ENCODE measurements around the gene ETV2.

The ETV2 gene

DNA sequence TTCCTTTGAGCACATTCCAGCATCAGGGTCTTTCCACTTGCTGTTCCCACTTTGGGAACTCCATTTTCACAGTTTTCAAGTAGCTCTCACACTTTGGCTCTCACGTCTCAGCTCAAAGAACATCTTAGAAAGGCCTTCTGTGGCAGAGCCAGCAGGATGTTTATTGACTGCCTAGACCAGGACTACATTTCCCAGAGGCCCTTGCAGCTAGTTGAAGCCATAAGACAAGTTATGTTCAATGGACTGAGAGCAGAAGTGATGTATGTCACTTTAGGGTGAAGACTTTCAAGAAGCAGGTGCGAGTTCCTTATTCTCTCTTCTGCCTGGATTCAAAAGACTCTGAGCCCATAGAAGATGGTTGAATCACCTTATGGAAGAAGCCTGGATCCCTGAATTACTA lies 33.3 kb upstream of the ETV2 start:
- Histone ChIP-seq H2AFZ (ENCODE audit: low read depth, low read length) (no peak overlapping the region), H3K4me2 (ENCODE audit: low read length) (no peak overlapping the region), H3K4me3 (ENCODE audit: low read length) (no peak overlapping the region), H3K9ac (ENCODE audit: low read length) (no peak overlapping the region), H3K79me2 (ENCODE audit: low read length) (peaks cover 5% of the 10 kb centered on the region; the same call in 1 of the 2 replicates), H4K20me1 (ENCODE audit: insufficient read depth, low read length) (no peaks in the 10 kb centered on the region), H3K27ac (ENCODE audit: low read length) (no peak overlapping the region), H3K27me3 (ENCODE audit: low read depth, low read length) (no peaks in the 10 kb centered on the region), H3K36me3 (replicated peaks; ENCODE audit: low read depth, low read length) (no peaks in the 10 kb centered on the region), H3K4me1 (ENCODE audit: low read length) (peaks cover 25% of the 10 kb centered on the region), H3K9me3 (ENCODE audit: insufficient read depth, low read length) (0 out of 2 replicates have a peak, but pooled peaks cover 4% of the 10 kb centered on the region)
- TF ChIP-seq EZH2phosphoT487 (IDR thresholded peaks at IDR 0.05; ENCODE audit: low read depth) (no peak), CTCF (IDR thresholded peaks at IDR 0.05; ENCODE audit: low read depth, low read length) (no peak)

DNA sequence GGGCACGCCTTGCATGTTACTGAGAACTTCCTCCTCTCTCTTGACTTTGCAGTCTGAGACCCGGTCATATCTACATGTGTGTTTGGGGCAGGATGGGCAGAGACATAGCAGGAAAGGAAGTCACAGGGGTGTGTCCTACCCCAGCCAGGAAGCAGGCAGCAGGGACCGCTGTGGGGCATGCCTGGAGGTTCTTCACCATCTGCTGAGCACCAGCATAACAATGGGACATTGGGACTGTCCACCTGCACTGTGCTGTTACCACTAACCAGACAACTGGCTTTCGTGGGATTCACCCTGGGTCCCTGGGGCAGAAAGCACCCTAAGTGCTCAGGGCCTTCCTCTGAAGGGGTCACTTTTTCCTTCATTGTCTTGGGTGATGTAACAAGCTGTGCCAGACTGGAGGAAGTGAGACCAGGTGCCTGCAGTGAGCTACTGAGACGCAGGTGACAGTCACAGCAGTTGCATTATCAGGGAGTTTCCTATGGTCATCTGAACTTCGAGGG lies 31.6 kb upstream of the ETV2 start:
- Histone ChIP-seq H3K4me2 (ENCODE audit: low read length) (peak overlapping the region; percentile 66), H3K4me1 (ENCODE audit: low read length) (peaks cover 29% of the 10 kb centered on the region), H3K79me2 (ENCODE audit: low read length) (peaks cover 10% of the 10 kb centered on the region; the same call in 1 of the 2 replicates), H3K4me3 (ENCODE audit: low read length) (peak overlapping the region; percentile 39), H2AFZ (ENCODE audit: low read depth, low read length) (peak overlapping the region; percentile 87), H3K27ac (ENCODE audit: low read length) (peak overlapping the region; percentile 75), H4K20me1 (ENCODE audit: insufficient read depth, low read length) (no peaks in the 10 kb centered on the region), H3K36me3 (replicated peaks; ENCODE audit: low read depth, low read length) (peaks cover 4% of the 10 kb centered on the region), H3K27me3 (ENCODE audit: low read depth, low read length) (no peaks in the 10 kb centered on the region), H3K9me3 (ENCODE audit: insufficient read depth, low read length) (0 out of 2 replicates have a peak, but pooled peaks cover 4% of the 10 kb centered on the region), H3K9ac (ENCODE audit: low read length) (peak overlapping the region; percentile 56; the same call in 1 of the 2 replicates)
- TF ChIP-seq EZH2phosphoT487 (IDR thresholded peaks at IDR 0.05; ENCODE audit: low read depth), result no peak
- no peak for TF ChIP-seq CTCF (IDR thresholded peaks at IDR 0.05; ENCODE audit: low read depth, low read length)

GRCh38 chr19:35612224-35612558 lies 29.4 kb upstream of the ETV2 start:
- Histone ChIP-seq H3K27ac (ENCODE audit: low read length) (no peak overlapping the region; the same call in 1 of the 2 replicates), H2AFZ (ENCODE audit: low read depth, low read length) (peak overlapping the region; percentile 65), H3K9me3 (ENCODE audit: insufficient read depth, low read length) (0 out of 2 replicates have a peak, but pooled peaks cover 4% of the 10 kb centered on the region), H3K4me3 (ENCODE audit: low read length) (peak overlapping the region; percentile 79), H3K27me3 (ENCODE audit: low read depth, low read length) (no peaks in the 10 kb centered on the region), H3K4me1 (ENCODE audit: low read length) (peaks cover 29% of the 10 kb centered on the region), H3K9ac (ENCODE audit: low read length) (peak overlapping the region; percentile 47; the same call in 1 of the 2 replicates), H3K79me2 (ENCODE audit: low read length) (peaks cover 10% of the 10 kb centered on the region; the same call in 1 of the 2 replicates), H4K20me1 (ENCODE audit: insufficient read depth, low read length) (no peaks in the 10 kb centered on the region), H3K36me3 (replicated peaks; ENCODE audit: low read depth, low read length) (peaks cover 12% of the 10 kb centered on the region), H3K4me2 (ENCODE audit: low read length) (peak overlapping the region; percentile 83)
- TF ChIP-seq EZH2phosphoT487 (IDR thresholded peaks at IDR 0.05; ENCODE audit: low read depth), result no peak
- TF ChIP-seq CTCF (IDR thresholded peaks at IDR 0.05; ENCODE audit: low read depth, low read length), result no peak

DNA sequence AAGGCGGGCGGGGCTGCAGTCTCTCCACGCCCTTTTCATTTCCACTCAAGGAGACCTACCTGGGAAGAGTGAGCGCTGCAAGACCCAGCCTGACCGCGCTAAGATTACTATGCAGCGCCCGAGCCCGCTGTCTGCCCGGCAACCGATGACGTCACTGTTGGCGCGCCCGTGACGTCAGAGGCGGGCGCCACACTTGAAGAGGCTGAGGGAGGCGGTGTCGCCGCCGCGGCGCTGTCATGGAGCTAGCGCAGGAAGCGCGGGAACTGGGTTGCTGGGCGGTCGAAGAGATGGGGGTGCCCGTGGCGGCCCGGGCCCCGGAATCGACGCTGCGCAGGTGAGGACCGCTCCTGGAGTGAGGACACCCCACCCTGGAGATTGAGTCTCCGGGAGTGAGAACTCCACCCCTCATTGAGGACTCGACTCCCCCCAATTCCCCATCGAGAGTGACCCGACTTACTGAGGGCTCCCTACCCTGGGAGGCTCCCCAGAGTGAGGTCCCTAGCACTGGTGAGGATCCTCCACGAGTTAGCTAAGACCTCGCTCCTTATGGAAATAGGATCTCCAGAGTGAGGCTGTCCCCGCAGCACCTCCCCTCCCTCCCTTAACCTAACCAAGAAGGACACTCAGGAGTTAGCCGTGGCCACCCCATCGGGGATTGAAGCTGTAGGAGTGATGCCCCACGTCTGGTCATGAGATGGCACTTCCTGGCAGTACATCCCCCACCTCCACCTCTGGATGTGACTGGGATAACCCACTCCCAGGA lies 28.8 kb upstream of the ETV2 start, which contains the start of gene HAUS5:
HAUS5 (plus strand) TSS at position 177 of the 763 bp plus-strand sequence; CDS start at position 237, 60 bp downstream.
- Histone ChIP-seq H3K9ac (ENCODE audit: low read length) (peak within 1 kb of the TSS; percentile 83), H2AFZ (ENCODE audit: low read depth, low read length) (peak within 1 kb of the TSS; percentile 65), H3K27ac (ENCODE audit: low read length) (peak within 1 kb of the TSS; percentile 9; the same call in 1 of the 2 replicates), H3K4me1 (ENCODE audit: low read length) (peaks cover 29% of the 10 kb centered on the region), H3K9me3 (ENCODE audit: insufficient read depth, low read length) (no peaks in the 10 kb centered on the region), H3K79me2 (ENCODE audit: low read length) (peaks cover 10% of the 10 kb centered on the region; the same call in 1 of the 2 replicates), H4K20me1 (ENCODE audit: insufficient read depth, low read length) (no peaks in the 10 kb centered on the region), H3K4me2 (ENCODE audit: low read length) (peak within 1 kb of the TSS; percentile 83), H3K36me3 (replicated peaks; ENCODE audit: low read depth, low read length) (peaks cover 17% of the 10 kb centered on the region), H3K27me3 (ENCODE audit: low read depth, low read length) (no peaks in the 10 kb centered on the region), H3K4me3 (ENCODE audit: low read length) (peak within 1 kb of the TSS; percentile 79)
- no peak for TF ChIP-seq EZH2phosphoT487 (IDR thresholded peaks at IDR 0.05; ENCODE audit: low read depth)
- TF ChIP-seq CTCF (IDR thresholded peaks at IDR 0.05; ENCODE audit: low read depth, low read length), result no peak
